ENCODE measurements around the gene C4orf17.

C4orf17 gene

DNA sequence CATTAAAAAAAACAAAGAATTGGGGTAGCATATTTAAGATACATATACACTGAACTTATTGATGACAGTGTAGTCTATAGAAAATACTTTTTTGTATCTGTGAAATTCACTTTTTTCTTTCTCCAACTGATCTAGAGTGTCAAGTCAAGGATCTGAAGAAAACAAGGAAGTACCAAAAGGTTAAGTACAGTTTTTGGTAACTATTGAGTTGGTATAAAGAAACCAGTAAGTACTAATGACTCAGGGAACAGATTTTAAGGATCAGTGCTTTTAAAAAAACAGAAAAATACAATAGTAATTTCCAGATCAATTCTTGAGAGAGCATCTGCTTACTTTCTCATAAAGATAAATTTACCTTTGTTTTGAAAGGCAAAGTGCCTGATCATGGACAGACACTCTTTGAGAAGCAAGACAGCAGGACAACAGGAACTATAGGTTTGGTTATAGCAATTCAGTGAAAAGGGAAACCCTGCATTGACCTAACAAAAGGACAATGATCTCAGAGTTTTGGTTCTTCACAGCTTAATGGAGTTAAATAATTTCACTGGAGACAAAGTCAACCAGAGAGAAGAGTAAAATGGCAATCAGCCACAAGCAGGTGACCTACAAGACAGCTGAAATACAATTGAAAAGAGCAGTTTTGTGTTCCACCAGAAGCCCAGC is 29.6 kb downstream of the C4orf17 start:
- no peak for DNase-seq

DNA sequence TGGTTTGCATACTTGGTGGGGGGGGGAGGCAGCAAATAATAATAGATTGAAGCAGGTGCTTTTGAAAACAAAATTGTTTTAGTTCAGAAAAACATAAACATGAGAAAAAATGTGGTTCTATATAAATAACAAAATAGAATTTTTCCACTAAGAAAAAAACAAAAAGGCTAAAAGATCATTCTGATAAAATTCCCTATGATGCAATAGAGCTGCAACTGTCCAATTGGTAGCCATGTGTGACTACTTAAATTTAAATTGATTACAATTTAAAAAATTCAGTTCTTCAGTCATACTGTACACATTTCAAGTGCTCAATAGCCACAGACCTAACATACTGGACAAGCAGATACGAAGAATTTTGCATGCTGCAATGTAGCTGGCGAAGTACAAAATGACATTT is 42.1 kb downstream of the C4orf17 start:
- DNase-seq: no peak

DNA sequence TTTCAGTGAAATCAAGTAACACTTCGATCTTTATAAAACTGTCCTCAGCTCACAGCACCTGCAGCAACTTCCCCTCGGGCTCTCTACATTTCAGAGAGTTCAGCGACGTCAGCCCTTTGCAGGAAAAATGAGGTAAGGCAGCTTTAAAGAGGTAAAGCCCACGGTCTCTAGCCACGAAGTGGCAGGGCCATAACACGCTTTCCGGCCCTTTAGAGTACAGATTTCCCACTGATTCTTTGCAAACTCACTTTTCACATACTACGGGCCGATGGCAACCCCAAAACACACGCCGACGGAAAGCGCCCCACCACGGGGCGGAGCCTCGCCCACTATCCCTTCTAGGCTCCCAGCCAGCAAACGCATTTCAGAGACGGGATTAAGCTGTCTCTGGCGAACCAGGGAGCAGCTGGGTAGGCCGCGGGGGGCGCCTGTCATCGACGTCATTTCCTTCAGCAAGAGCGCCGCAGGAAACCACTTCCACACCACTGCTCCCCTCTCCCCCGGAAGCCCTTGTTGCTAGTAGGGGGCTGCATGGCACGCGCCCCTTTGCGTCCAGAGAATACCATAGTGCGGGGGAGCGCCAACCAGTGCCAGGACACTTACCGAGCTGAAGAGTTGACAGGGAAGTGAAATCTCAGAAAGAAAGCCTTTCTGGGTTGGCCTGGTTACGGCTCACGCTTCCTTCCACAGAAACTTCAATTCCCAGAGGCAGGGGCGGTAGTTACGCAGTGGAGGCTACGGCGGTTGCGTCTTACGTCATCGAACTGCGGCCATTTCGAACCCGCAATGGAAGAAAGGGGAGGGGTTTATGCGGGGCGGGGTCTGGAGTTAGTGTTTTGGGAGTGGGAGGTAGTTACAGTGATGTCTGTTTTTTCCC is 52.7 kb downstream of the C4orf17 start, which contains the start of gene TRMT10A:
TSS of gene TRMT10A (minus strand) at position 730 of the 877 bp plus-strand sequence. CDS start 4,701 bp downstream, outside the sequence.
- peak; percentile 96 for DNase-seq

DNA sequence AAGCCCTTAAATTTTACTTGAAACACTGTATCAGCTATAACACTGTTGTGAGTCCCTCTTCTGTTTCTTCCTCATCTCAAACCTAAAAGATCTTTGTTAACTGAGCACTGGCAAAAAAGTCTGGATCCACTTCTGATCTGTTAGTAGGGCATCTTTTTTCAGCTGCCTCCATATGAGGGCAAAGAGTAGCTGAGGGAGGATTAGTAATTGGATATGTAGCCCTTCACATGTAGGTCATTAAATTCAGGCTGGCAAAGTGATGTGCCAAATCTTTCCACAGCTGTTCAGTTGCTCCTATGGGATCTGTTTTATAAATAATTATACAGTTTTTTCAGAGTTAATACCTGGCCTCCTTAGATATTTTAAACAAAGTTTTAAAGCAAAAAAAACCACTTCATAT is 54.1 kb downstream of the C4orf17 start:
- DNase-seq: no peak

DNA sequence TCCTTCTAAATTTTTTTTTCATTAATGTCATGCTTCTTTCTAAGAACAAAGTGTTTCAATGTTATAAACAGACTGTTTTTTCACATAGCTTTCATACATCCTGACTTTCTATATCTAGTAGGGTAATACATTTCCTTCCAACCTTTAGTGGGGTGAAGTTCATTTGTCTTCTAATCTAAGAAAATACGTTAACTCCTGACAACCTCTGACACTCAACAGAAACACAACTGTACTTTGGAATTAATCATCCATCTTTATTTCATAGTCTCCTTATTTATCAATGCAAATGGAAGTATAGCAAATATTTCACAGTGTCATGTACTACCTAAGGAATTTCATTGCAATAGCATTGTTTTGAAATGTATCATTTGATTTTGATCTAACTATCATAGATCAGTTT is 61.1 kb downstream of the C4orf17 start:
- DNase-seq: no peak

DNA sequence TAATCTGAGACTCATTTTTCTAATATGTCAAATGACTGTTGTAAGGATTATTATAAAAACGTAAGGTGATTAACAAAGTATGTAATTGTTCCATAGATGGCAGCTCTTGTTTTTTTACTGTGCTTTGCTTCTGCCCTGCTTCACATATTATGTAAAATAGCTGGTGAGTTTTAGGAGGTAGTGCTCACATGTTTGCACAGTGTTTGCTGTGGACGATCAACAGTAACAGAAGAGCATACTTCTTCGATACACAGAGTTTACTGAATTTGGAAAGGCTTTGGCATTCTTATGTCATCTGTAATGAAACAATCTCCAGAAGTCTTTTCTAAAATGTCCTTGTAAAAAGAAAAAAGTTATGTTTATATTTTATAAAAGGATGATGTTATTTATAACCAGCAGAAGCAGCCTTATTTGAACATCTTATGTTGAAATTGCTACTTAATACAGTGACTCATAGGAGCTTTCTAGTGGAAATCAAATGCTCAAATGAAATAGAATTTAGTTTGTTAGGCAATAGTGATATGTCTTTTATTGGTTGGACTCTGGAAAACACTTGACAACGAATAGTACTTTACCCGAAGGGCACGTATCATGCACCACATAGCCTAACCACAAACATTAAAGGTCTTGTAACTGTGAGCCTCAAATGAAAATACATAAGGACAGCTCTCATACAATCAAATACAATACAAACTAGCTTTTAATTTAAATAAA is 61.9 kb downstream of the C4orf17 start:
- DNase-seq: no peak

DNA sequence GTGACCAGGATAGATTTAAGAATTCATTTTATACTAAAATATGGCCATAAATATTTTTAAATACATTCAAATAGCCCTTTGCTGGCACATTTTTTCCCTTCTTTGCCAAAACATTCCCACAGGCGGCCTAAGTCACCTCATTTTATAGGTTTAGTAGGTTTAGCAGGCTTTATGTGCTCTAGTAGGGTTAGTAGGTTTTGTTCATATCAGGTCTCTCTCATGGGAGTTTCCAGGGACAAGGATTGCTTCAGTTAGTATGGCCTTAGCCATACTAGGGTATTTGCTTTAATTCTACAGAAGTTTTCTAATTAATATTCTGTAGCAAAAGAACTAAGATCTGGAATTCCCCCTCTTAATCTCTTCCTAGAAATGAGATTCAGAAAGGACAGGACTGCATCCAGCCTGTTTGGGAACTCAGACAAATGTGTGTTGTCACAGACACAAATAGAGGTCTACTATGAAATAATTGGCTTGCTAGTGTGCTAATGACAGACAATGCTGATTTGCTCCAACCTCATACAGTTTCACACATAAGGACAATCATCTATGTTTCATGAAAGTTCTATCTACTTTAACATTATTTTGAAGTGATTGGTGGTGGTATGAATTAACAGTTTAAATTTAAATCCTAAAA is 63.0 kb downstream of the C4orf17 start:
- no peak for DNase-seq

DNA sequence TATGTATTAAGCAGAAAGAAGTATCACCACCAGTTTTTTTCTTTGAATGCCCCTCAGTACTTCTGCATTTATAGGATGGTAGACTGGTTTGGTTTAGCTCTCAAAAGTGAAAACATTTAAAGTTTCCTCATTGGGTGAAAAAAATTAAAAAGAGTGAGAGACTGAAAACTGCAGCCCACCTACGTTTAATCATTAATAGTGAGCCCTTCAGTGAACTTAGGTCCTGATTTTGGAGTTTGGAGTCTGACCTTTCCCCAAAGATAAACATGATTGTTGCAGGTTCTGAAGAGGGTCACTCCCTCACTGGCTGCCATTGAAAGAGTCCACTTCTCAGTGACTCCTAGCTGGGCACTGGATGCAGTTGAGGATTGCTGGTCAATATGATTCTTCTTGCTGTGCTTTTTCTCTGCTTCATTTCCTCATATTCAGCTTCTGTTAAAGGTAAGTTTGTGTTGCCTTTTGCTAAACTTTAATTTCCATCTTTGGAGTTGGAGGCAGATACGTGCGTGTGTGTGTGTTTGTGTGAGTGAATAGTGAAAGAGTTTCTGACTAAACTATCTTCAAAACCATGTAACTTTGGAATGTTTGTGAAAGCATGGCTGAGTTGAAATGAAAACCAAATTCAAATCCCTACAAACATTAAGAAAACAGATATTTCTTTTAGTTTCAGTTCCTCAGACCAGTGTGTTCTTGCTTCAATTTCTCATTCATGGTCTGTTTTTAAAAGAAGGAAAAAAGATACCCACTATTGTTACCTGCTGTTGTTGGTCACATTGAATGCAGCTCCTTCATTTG is 63.9 kb downstream of the C4orf17 start, which contains the start of gene MTTP:
TSS of gene MTTP (plus strand) at position 295 of the 795 bp plus-strand sequence. CDS start at position 381, 86 bp downstream.
- no peak for DNase-seq

DNA sequence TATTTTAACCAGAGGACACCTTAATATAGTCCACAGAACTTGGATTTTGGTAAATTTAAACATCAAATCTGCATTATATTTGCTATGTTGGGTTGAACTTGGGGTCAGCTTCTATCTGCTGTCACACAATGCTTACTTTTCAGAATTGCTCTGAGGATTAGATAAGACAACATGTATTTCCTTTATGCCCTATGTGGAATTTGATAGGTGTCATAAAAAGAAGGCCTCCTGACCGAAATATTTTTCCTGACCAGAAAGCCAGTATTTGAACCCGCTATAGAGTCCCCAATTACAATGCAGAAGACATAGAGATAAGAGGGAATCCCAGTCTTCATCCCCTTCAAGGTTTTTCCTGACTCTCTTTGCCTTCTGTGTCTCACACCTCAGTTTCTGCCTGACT is 67.9 kb downstream of the C4orf17 start:
- DNase-seq: no peak

DNA sequence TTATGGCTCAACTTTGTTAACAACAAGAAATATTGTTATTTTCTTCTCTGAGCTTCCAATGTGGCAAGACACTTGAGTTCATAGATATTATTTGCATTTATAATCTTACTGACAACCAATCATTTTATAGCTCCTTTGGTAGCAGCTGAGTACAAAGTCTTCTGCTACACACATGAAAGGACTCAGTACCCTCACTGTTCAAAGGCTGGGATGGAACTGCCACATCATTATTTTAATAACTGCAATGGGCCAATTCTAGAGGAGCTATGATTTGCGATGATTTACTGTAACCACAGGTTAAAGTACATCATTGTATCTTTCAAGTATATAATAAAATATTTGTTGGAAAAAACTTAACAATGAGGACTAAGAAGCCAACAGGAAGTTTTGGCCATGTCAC is 74.7 kb downstream of the C4orf17 start:
- DNase-seq: no peak

DNA sequence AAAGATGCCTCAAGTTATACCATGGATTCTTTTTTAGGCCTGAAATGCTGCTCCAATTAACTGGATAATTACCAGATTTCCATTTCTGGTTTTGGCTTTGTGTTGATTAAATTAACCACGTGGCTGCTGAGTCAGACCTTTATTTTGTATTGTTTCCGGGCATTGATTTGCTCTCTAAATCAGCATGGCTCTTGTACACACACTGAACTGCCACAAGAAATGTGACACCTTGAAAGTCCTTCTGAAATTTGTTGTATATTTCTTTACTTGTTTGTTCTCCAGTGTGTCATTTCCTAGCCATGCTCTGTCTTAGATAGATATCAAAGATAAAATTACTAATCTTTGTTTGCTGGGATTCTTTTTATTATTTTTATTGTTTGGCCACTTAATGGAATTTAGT is 75.5 kb downstream of the C4orf17 start:
- DNase-seq: no peak

DNA sequence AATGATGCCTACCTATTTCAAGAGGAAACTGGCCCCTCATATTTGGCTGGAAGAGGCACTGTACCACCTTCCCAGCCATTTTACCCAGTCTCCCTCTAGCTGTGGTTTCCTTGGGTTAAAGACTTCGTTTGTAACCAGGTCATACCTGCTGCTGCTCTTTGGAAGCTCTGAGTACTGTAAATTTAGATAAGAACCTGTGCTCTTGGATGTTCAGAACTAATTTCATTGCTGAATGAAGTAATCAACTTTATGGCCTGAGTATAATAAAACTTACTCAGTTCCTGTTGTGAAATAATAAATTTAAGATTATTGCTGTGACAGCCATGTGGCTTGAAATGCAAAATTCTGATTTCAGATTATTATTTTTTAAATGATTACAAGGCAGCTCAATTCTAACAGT is 76.0 kb downstream of the C4orf17 start:
- DNase-seq: no peak

DNA sequence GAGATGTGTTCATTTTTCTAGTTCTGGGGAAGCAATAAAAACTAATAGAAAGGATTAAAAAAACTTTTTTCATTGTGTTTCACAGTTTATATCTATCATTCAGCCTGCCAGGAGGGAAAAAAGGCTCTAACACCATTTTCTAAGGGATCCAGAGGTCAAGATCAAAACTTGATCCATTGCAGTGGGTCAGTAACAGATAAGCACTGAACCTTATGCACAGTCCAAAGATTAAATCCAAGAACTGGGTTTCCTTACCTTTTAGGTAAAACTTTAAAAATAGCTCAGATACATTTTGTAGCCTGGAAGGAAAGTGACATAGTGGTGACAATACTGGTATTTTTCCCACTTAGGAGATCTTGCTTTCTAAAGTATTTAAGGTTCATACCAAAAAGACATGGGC is 76.5 kb downstream of the C4orf17 start:
- no peak for DNase-seq

DNA sequence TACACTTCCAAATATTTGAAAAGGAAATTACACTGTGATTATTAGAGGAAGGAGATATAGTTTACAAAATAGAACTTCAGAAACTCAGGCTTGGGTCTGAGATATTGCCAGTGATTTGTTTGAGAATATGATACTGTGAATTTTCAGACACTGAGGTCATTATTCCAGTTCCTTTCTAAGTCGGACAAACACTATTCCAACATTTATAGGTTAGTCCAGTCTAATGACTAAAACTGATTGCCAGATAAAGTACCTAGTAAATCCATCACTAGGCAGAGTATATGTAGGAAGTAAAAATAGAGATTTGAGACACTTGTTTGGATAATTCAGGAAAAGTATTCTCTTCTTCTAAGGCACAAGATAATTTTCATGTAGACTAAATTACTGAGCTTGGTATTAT is 77.0 kb downstream of the C4orf17 start:
- DNase-seq: no peak

DNA sequence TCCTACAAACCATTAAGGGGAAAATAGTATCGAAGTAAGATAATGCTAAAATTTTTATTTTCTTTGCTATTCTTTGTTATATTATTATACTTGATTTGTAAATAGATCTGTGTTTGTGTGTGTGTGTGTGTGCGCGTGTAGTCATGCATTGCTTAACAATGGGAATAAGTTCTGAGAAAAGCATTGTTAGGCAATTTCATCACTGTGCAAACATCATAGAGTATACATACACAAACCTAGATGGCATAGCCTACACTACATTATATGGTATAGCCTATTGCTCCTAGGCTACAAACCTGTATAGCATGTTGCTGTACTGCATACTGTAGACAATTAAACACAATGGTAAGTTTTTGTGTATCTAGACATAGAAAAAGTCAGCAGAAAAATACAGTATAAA is 80.9 kb downstream of the C4orf17 start:
- DNase-seq: no peak

Data from DMS153 (cell line).